Omental fat pad (tissue), 4 donors: ENCODE measurements around the gene SEMA6C. TPM values are rescaled to one million over a fixed set of nuclear protein-coding genes. Genes with fewer than 3 reads are reported as not detected.
A peak's percentile ranks its signal among the peaks of the same experiment; 100 is the strongest.

Experiments used
- ATAC-seq: fragments of 150-250 bp; one replicate; pipeline ENCODE4 v1.9.1; 2016; ENCODE audit warnings: mild to moderate bottlenecking, moderate library complexity; ENCODE audit not compliant: low FRiP score
- DNase-seq: peaks from one replicate; pipeline ENCODE4 v3.0.0-alpha.2; 2019; ENCODE audit warnings: low spot score
- total RNA-seq, 4 donors: library from RNA; depleted of rRNA; stranded (reverse); fragments of >200 nt; gene quantifications; one replicate each; pipeline ENCODE4 v1.1.0, GENCODE V29; 2016
- TF ChIP-seq, protein P1 (sequence below), 3 donors: fragments of 450-650 bp; IDR thresholded peaks; one replicate each; pipeline ENCODE4 v1.5.1; 2016 to 2017; ENCODE audit warnings: antibody characterized with exemption in 3 of 3, mild to moderate bottlenecking in 3 of 3, moderate library complexity in 2 of 3

The SEMA6C gene
- total RNA-seq, 4 donors from 2014 or later: 2.6 to 25.5 (median 4.1) TPM

DNA sequence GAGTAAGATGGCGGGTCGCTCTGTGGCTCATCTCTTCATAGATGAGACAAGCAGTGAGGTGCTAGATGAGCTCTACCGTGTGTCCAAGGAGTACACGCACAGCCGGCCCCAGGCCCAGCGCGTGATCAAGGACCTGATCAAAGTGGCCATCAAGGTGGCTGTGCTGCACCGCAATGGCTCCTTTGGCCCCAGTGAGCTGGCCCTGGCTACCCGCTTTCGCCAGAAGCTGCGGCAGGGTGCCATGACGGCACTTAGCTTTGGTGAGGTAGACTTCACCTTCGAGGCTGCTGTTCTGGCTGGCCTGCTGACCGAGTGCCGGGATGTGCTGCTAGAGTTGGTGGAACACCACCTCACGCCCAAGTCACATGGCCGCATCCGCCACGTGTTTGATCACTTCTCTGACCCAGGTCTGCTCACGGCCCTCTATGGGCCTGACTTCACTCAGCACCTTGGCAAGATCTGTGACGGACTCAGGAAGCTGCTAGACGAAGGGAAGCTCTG, 12.4 kb upstream of the SEMA6C start:
- TF ChIP-seq, protein P1, sequence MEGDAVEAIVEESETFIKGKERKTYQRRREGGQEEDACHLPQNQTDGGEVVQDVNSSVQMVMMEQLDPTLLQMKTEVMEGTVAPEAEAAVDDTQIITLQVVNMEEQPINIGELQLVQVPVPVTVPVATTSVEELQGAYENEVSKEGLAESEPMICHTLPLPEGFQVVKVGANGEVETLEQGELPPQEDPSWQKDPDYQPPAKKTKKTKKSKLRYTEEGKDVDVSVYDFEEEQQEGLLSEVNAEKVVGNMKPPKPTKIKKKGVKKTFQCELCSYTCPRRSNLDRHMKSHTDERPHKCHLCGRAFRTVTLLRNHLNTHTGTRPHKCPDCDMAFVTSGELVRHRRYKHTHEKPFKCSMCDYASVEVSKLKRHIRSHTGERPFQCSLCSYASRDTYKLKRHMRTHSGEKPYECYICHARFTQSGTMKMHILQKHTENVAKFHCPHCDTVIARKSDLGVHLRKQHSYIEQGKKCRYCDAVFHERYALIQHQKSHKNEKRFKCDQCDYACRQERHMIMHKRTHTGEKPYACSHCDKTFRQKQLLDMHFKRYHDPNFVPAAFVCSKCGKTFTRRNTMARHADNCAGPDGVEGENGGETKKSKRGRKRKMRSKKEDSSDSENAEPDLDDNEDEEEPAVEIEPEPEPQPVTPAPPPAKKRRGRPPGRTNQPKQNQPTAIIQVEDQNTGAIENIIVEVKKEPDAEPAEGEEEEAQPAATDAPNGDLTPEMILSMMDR (IDR thresholded peaks at IDR 0.05): no peak
- DNase-seq (no peak), ATAC-seq (peak; percentile 28)

DNA sequence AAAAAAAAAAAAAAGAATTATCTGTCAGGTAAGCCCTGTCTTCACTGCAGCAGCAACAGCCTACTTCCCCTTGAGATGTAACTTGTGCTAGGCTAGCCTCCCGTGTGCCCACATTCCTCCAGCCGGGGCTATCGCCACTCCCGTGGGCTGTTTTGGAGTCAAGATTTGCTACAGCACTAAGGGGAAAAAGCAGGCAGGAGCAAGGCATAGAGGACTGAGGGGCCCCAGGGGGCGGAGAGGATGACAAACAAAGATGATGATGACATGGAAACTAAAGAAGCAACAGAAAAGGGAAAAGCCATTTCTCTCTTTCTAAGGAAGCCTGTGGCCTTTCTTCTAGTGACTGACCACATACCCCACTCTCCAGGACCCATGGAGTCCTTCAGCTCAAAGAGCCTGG, 11.9 kb upstream of the SEMA6C start:
- TF ChIP-seq, protein P1 (IDR thresholded peaks at IDR 0.05): no peak
- DNase-seq (no peak), ATAC-seq (no peak)

DNA sequence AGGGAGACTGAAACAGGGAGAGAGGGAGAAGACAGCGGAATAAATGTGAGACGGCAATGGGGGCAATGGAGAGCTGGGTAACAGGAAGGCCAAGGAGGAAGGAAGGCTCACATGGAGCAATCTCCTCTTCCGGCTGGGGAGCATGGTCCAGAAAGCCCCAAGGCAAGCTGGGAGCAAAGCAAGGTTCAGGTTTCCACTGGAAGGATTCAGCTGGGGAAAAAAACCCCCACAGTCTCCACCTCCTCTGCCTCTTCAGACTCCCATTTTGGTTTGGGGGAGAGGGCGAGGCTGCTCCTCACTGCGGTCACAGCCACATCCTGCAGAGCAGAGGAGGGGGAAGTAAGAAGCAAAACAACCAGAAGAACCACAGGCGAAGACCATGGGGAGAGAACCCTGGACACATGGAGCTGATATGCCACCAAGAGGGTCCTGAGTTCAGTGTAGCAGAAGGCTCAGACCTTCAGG, 10.7 kb upstream of the SEMA6C start:
- TF ChIP-seq, protein P1 (IDR thresholded peaks at IDR 0.05): no peak
- ATAC-seq (no peak), DNase-seq (no peak)

DNA sequence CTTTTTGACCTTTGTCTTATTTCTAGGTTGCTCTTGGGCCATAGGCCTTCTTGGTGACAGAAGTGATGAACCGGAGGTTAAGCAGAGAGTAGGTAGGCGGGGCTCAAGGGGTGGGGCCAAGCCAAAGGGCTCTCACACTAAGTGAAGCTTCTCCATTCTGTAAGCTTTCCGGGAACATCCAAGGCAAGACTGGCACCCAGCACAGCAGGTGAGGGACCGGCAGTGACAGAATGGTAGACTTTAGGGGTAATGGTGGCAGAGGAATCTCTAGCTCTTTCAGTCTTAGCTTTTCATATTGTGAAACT, 10.0 kb upstream of the SEMA6C start, which contains the start of gene TNFAIP8L2:
TSS of gene TNFAIP8L2 (plus strand) at position 135 of the 305 bp plus-strand sequence. CDS start 2,049 bp downstream, outside the sequence.
- DNase-seq (no peak), ATAC-seq (no peak)
- TF ChIP-seq, protein P1 (IDR thresholded peaks at IDR 0.05): no peak

DNA sequence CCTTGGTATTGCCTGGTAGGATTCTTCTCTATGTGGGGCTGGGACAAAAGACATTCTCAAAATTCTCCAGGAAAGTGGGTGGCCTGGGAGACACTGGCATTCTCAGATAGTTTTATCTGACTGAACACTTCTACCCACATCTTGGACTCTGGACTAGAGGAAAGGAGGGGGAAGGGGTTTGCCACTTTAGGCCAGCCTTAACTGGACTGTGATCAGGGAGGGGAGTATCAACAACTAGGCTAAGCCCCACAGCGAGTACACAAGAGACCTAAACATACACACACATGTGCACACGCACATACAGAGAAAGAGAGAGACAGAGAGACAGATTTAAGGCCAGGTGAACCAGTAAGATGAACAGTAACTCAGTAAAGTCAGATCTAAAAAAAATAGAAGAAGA, 1.2 kb upstream of the SEMA6C start:
- ATAC-seq (no peak), DNase-seq (no peak)
- TF ChIP-seq, protein P1 (IDR thresholded peaks at IDR 0.05): no peak

DNA sequence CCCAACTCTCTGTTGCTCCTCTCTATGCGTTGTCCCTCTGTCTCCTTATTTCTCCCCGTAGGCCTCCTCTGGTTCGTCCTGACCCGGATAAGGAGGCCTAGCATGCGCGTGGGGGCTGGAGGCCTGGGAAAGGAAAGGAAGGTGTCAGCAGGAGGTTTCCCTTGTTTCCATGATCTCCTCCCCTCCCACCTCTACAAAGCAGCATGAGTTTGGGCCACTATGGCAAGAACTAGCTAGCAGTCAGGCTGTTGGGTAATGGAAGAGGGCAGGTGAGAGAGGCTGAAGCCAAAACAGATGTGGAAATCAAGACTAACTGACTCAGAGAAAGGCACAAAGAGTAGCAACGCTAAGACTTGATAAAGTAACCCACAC, 687 bp upstream of the SEMA6C start:
- peak; percentile 33 for ATAC-seq
- no peak for DNase-seq
- TF ChIP-seq, protein P1 (IDR thresholded peaks at IDR 0.05): no peak

DNA sequence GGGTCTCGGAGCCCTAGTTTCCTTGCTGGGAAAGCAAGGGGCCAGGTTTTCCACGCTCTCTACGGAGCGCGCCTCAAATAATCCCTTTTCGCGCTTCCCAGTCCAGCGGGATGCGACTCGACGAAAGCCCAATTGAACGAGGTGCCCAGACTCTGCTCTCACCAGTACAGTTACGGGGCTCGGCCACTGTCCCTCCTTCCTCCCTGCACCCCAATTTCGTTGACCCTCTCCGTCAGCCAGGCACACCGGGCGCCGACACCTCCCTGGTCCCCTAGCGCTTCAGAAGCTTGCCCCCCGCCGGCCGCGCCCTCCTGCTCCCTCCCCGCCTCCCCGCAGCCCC, 389 bp downstream of the SEMA6C start:
- TF ChIP-seq, protein P1 (IDR thresholded peaks at IDR 0.05): no peak
- ATAC-seq (peak; percentile 12), DNase-seq (no peak)
